A549 (cell line): ENCODE data around the gene RHOB.

Experiments used
- CTCF ChIP-seq: fragments of >200 bp; sonication (Bioruptor Twin); formaldehyde crosslinking; IDR thresholded peaks from 3 replicates; pipeline ENCODE4 v1.5.1; 2016
- FOSL2 ChIP-seq, 2 experiments: fragments of 450-650 bp in 1 of 2; fragments of >200 bp in 1 of 2; sonication (Bioruptor Twin) in 1 of 2; formaldehyde crosslinking; IDR thresholded peaks; 2 replicates each; pipeline versions ENCODE4 v1.5.0 to v1.6.1; 2016 to 2020; ENCODE audit warnings: mild to moderate bottlenecking in 1 of 2, moderate library complexity in 1 of 2
- NR3C1 ChIP-seq: fragments of >200 bp; sonication (Bioruptor Twin); formaldehyde crosslinking; IDR thresholded peaks from 3 replicates; pipeline ENCODE4 v1.6.1; 2017

DNA sequence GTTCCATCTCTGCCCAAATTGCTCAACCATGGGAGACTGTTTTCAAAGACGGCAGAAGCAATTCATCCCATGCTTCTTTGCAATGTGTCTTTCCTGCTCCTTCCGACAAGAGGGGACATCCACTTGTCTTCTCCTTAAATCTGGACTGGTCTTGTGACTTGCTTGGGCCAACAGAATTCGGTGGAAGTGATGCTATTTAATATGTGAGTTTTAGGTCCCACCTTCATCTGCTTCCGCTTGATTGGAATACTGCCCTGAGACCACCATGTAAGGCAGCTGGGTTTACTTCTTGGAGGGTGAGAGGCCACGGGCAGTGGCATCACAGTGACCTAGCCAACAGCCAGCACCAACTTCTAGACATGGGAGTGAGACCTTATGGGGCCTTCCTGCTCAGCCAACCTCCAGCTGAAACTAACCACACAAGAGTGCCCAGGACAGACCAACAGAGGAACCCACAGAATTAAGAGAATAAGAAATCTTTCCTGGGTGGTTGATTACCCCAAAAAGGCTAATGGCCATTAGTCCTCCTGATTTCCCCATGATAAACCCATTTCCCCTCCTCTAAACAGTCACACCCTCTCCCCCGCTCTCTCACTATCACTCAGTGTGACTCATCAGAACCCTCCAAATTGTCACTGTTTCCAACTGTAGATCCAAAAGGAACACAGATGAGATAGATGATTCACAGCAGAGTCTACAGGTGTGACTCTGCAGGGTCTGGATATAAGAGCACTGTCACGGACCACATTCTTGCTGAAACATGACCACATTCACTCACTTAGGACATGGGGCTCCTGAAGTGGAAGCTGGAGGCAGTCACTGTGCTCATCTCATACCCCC lies 16.2 kb upstream of the RHOB start:
- TF ChIP-seq CTCF (no peak), NR3C1 (no peak), FOSL2 (IDR thresholded peaks at IDR 0.05) (no peak), FOSL2 (CRISPR knock-in tag; IDR thresholded peaks at IDR 0.05) (peak; percentile 22; the same call in 1 of the 2 replicates)
